ENCODE data around the gene ODC1. TPM values are rescaled to one million over a fixed set of nuclear protein-coding genes. Genes with fewer than 3 reads are reported as not detected.

ODC1 gene
- total RNA-seq, 1 donor from 2014 or later = 103 TPM

DNA sequence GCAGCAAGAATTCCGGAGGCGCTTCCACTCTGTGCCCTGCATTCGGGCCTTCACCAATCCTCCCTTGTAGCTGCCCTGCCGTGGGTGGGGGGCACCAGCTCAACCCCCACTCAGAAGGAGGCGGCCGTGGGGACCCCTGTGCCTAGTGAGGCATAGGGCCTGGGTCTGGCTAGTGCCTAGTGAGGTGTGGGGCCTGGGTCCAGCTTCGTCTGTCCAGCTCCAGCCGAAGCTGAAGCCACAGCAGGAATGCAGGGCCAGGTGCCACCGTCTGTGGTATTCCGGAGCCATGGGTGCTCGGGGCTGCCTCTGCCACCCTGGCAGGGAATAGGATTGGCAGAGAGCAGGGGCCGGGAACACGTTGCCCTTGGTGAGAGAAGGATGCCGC is 12.3 kb downstream of the ODC1 start:
- DNase-seq (ENCODE audit: extremely low read depth, low read depth, low spot score) = no peak

DNA sequence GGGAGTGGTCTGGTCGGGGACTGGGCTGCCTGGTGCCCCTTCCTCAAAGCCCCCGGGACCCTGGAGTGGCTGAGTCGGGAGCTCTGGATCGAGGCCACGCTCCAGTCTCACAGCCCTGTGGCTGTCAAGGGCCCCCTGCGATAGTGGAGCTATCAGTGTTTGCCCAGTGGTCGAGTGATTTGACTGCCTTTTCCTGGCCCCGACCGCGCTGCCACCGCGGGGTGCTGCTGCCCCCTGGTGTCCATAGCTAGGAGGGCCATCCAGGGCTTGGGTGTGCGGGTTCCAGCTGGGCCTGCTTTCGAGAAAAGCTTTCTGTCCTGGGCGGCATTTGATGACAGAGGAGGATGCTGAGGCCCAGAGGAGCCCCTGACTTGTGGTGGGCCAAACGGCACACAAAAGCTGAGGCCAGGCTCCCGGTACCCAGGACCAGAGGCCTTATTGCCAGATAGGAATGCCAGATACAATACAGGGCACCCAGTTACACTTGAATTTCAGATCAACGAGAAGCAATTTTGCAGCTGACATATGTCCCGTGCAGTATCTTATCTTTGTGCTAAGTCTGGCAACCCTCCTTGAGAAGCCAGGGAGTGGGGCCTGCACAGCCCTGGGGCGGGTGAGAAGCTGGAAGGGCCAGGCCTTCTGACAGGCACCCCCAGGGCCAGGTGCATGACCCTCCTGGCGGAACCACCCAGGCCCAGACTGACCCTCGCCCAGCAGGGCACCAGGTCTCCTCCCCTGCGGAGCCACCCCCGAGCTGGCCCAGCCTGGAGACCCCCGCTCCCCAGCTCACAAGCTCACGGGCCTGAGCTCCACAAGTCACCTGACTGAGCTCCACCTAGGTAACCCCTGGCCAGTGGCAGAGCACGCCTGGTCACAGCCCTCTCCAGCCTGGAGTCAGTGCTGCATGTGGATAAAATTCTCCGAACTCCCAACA is 13.0 kb downstream of the ODC1 start:
- DNase-seq (ENCODE audit: extremely low read depth, low read depth, low spot score) = no peak

DNA sequence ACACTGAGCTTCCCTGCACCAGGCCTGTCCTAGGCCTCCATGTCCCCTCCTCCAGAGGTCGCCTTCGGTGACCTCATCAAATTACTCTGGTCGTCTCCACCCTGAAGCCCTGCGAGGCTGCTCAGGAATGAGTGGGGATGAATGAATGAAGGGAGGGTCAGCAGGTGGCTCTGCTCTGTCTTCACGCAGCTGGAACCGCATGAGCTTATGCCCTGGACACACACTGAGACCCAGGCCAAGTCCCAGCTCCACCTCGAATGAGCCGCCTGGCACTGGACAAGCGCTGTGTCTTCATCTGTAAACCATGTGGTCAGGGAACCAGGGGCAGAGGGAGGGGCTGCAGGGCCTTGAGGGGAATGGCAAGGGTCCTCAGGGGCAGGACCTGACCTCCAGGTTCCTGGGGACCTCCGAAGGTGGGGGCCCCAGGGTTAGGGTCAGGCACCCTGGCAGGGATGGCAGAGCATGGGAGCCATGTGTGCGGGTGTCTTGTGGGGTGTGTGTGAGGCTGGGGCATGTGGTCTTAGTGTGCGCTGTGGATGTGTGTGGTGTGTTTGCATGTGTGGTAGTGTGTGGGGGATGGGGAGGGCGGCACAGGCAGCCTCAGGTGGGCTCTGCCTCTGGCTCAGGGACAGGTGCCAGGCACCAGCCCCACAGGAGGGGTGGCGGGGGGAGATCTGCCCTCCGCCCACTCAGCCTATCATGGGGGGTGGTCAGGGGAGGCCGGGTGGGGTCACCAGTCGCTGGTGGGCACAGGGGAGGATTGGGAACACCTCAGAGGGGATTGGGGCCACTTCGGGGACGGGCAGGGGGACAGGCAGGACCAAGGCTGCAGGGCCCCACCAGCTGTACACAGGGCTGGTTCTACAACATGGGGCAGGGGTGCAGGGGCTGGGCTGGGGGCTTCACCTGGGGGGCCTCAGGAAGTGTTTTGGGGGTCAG is 13.9 kb downstream of the ODC1 start:
- no peak for DNase-seq (ENCODE audit: extremely low read depth, low read depth, low spot score)

DNA sequence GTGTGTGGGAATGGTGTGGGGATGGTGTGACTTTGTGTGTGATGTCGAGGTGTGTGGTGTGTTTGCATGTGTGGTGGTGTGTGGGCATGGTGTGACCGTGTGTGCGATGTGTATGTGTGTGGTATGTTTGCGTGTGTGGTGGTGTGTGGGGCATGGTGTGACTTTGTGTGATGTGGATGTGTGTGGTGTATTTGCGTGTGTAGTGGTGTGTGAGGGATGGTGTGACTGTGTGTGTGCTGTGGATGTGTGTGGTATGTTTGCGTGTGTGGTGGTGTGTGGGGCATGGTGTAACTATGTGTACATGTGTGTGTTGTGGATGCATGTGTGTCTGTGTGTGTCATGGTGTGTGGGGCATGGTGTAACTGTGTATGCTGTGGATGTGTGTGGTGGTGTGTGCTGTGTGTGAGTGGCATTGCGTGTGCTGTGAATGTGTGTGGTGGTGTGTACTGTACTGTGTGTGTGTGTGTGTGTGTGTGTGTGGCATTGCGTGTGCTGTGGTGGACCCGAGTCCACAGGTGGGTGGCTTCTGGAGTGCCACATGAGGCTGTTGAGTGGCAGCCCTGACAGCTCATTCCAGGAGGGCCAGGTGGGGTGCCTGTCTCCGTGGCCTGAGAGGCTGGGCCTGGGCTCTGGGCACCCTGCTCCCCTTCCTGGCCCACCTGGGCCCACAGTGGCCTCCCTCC is 14.7 kb downstream of the ODC1 start:
- no peak for DNase-seq (ENCODE audit: extremely low read depth, low read depth, low spot score)

DNA sequence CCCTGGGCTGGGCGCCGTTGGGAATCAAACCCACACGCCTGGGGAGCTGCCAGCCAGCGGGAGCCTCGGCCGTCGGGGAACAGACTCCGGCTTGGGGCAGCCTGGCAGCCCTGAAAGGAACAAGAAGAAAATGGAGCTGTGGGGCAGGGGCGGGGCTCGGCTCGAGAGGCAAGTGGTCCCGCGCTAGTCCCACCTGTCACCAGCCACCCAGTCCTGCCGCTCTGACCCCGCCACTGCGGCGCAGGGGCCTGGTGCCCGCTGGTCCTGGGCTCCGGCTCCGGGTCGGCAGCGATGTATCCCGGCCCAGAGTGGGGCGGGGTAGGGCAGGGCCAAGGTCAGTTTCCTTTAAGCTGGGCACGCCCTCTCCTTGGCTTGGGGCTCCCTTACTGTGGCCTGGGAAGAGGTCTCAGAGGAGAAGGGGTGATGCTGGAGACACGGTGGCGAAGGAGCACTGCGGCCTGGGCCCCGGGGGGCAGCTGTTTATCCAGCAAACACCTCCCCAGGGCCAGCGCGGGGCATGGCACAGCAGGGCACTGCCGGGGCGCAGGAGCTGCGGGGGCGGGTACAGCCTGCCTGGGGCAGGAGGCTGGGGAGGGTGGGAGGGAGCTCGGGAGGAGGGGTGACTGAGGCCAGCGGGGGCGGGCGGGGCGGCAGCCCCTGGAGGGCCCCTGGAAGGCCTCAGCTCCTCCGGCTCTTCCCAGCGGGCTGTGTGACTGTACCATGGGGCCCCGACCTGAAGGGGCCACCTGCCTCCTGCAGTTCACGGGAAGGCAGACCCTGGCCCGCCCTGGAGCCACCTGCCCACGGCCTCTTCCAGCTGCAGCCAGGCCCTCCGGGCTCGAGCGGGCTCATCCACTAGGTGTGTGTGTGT is 15.6 kb downstream of the ODC1 start:
- DNase-seq (ENCODE audit: extremely low read depth, low read depth, low spot score) = no peak

- no peak for DNase-seq (ENCODE audit: extremely low read depth, low read depth, low spot score)
Measured at GRCh38 chr2:10431797-10432196, 16.3 kb downstream of the ODC1 start.

DNA sequence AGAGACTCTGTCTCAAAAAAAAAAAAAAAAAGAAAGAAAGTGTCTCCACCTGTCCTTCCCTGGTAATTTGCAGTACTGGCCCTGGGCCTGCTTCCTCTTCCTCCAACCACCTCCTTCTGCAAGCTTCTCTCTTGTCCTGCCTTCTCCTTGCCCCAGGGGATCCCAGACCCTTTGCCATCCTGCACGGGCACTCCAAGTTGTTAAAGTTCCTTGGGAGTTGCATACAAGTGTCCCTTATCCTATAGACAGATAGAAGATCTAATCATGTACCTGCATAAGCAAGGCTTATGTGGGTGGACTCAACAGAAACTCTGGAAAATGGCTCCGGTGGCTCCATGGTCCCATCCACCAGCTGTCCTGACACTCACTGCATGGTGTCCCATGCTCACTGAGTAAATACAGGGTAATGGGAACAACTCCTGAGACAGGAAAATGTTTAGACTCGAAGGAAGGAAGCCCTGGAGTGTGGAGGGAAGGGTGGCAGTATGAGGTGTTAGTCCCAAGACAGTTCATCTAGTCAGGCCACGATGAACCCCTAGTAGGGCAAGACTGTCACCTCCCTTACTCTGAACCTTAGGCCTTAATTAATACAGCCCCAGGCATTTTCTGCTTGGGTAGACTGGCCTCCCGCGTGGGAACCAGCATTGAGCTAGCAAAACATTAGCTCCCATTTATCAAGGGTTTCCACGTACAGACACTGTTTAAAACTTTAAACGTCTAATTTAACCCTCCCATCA is 17.1 kb downstream of the ODC1 start:
- DNase-seq (ENCODE audit: extremely low read depth, low read depth, low spot score) = no peak

- DNase-seq (ENCODE audit: extremely low read depth, low read depth, low spot score) = no peak
Measured at GRCh38 chr2:10428924-10429323, 19.2 kb downstream of the ODC1 start.

GRCh38 chr2:10428355-10428754 is 19.8 kb downstream of the ODC1 start:
- no peak for DNase-seq (ENCODE audit: extremely low read depth, low read depth, low spot score)

DNA sequence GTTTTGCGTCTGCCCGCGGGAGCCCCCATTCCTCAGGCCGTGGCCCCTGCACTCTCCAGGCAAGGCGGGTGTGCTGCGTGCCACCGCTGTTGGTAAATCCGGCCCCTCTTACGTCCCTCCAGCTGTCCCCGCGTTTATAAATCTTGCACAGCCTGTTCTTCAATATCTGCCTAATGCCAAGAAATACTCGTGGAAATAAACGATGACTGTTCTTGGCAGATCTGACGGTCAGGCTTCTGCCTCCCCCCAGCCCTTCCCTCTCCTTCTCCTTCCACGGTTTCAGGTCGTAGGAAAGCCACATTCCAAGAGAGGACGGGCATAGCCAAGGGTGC is 20.5 kb downstream of the ODC1 start:
- DNase-seq (ENCODE audit: extremely low read depth, low read depth, low spot score) = no peak

DNA sequence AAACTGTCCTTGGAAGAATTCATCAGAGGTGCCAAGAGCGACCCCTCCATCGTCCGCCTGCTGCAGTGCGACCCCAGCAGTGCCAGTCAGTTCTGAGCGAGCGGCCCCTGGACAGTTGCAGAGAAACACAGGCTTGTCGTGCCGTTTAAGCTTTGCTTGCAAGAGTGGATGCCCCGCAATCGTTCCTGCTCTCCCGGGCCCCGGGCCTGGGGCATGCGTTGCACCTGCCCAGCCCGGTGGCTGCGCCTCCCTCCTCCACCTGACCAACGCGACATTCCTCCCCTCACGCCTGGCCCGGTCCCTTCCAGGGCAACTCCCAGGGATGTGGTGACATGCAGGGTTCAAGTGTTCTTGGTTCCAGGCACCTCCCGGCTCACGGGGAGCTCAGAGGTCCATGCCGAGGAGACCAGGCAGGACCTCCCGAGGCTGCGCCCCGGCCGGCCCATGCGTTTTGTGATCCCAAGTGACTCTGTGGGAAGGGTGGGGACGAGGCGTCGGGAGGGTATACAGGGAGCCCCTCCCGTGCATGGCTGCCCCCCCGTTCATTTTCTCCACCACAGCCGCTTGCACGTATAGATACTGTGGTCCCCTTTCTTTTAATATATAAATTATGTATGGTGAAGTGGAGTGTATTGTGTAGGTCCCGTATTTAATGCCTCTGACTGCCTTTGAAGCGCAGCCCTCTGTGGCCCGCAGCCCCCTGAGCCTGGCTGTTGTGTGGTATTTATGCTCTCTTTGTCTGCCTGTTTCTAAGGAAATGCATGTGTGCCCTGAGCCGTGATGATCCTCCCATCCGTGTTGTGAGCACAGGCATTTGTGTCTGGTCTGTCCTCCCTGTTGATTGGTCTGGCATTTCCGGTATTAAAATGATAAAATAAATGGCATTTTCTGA is 21.2 kb downstream of the ODC1 start:
- no peak for DNase-seq (ENCODE audit: extremely low read depth, low read depth, low spot score)

GRCh38 chr2:10425699-10426098 is 22.4 kb downstream of the ODC1 start:
- DNase-seq (ENCODE audit: extremely low read depth, low read depth, low spot score) = no peak

- DNase-seq (ENCODE audit: extremely low read depth, low read depth, low spot score) = no peak
Measured at GRCh38 chr2:10424916-10425505, 23.1 kb downstream of the ODC1 start.

DNA sequence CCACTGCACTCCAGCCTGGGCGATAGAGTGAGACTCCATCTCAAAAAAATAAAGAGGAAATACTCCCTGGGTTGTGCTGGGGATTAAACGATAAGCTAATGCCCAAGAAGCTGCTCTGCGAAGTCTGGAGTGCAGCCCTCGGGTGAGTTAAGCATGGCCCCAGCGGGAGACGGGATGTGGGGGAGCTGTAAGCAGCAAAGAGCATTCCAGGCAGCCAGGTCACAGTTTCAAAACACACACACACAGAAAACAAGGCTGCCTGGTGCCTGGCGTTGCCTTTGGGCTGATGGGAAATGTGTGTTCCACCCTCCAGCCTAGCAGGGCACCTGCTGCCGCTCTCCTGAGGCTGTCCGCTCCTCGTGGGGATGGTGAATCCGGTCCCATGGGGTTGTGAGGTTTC is 24.1 kb downstream of the ODC1 start:
- DNase-seq (ENCODE audit: extremely low read depth, low read depth, low spot score) = no peak

GRCh38 chr2:10423400-10423774 is 24.7 kb downstream of the ODC1 start:
- DNase-seq (ENCODE audit: extremely low read depth, low read depth, low spot score) = no peak

DNA sequence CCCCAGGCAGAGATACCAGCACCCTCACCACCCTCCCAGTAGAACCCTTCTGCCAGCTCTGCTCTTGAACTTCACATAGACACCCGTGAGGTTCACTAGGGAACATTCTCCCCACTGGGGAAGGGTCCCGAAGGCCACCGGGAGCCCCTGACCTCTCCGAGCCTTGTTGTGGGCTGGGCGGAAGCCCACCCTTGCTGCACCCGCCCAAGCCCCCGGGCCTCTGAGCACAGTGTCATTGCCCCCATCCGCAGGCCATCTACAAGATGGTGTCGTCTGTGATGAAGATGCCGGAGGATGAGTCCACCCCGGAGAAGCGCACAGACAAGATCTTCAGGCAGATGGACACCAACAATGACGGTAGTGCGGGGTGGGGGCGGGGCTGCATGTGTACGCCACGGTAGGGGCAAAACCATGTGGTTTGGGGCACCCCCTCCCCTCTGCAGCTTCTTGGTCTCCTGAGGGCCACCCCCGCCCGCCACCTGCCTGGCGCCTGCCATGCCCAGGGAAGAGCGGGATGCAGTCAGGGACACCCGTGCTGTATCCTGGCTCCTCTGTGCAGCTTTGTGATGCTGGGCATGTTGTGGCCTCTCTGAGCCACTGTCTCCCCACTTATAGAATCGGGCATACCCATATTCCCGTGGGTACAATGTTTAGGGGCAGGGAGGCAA is 25.3 kb downstream of the ODC1 start:
- no peak for DNase-seq (ENCODE audit: extremely low read depth, low read depth, low spot score)

DNA sequence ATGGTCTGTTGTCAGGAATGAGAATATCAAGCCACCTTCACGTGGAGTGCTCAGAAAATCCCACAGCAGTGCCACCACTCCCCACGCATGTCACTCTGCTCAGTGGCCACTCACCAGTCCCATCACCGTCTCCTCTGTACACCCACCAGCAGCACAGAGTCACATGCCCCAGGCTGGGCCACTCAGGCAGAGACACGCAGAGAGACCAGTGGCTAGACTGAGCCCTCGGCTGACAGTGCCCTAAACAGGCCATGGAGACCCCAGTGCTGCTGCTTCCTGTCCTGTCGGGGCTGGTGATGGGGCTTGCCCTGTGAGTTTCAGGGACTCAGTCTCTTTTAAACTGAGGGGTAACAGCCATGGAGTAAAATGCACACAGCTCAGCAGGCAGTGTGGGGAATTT is 25.9 kb downstream of the ODC1 start:
- DNase-seq (ENCODE audit: extremely low read depth, low read depth, low spot score) = no peak

Measured in glomerular endothelial cell (primary cell).